OCI-LY3 (cell line): ENCODE data around the gene RNF141.

Experiments
- EZH2phosphoT487 ChIP-seq: fragments of 200-600 bp; shearing (Covaris generic); IDR thresholded peaks from 2 replicates; pipeline ENCODE4 v1.6.1; 2018; ENCODE audit warnings: antibody characterized with exemption, mixed run types, low read depth
- TF ChIP-seq, protein P1 (sequence below): fragments of 200-600, 300-600 bp; sonication (generic); IDR thresholded peaks from 2 replicates; pipeline ENCODE4 v1.5.1; 2014; ENCODE audit warnings: antibody characterized with exemption, low read length, low read depth

DNA sequence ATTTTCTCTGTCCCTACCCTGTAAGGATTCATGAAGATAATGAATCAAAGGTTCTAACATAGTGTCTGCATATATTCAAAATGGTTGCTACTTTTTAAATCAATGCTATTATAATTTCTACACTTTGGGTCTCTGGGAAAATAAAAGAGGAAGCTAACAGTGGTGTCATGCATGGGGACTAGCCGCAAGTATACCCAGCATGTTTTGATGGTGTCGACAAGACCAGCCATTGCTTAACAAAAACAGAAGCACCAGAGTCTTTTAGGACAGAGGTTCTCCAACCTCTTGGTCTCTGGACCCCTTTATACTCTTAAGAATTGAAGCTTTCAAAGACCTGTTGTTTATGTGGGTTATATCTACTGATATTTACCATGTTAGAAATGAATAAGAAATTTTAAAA lies 37.8 kb downstream of the RNF141 start:
- TF ChIP-seq, protein P1, sequence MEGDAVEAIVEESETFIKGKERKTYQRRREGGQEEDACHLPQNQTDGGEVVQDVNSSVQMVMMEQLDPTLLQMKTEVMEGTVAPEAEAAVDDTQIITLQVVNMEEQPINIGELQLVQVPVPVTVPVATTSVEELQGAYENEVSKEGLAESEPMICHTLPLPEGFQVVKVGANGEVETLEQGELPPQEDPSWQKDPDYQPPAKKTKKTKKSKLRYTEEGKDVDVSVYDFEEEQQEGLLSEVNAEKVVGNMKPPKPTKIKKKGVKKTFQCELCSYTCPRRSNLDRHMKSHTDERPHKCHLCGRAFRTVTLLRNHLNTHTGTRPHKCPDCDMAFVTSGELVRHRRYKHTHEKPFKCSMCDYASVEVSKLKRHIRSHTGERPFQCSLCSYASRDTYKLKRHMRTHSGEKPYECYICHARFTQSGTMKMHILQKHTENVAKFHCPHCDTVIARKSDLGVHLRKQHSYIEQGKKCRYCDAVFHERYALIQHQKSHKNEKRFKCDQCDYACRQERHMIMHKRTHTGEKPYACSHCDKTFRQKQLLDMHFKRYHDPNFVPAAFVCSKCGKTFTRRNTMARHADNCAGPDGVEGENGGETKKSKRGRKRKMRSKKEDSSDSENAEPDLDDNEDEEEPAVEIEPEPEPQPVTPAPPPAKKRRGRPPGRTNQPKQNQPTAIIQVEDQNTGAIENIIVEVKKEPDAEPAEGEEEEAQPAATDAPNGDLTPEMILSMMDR, result no peak
- no peak for TF ChIP-seq EZH2phosphoT487
